ENCODE measurements around the gene RAB7A. TPM values are rescaled to one million over a fixed set of nuclear protein-coding genes. Genes with fewer than 3 reads are reported as not detected.
"Not testable (repeated sequence)": the region's sequence is repeated elsewhere in the genome, so short reads cannot be mapped to it uniquely, and the experiment has no call there.

RAB7A gene
- total and polyA plus RNA-seq, 2 of the 8 experiments (the other 6 are each of a cell fraction or from before 2014, with no cell fraction given) = 179 to 195 TPM

GRCh38 chr3:128830762-128831161 is 104.8 kb downstream of the RAB7A start:
- H3K14ac ChIP-seq (ENCODE audit: insufficient read length); H4K8ac ChIP-seq (ENCODE audit: extremely low read depth, insufficient read depth, low read length); H3K23ac ChIP-seq (ENCODE audit: insufficient read length); DNase-seq (ENCODE audit: low read depth in 1 of 2, low spot score in 2 of 2); H4K91ac ChIP-seq (replicated peaks; ENCODE audit: insufficient read length, low read length); H2BK120ac ChIP-seq (replicated peaks; ENCODE audit: low read depth, low read length); H3K4me2 ChIP-seq (ENCODE audit: insufficient read depth in 1 of 2, low read depth in 2 of 2, low read length in 2 of 2); H3K4ac ChIP-seq (replicated peaks; ENCODE audit: insufficient read length, low read depth, low read length); H3K4me3 ChIP-seq (ENCODE audit: extremely low read depth in 1 of 4, insufficient read depth in 2 of 4, low read depth in 3 of 4, low read length in 4 of 4); H3K9ac ChIP-seq (replicated peaks in 1 of 4; ENCODE audit: extremely low read depth in 1 of 4, low read depth in 3 of 4, low read length in 3 of 4); H3K9me3 ChIP-seq (ENCODE audit: insufficient read depth in 2 of 2, low read depth in 1 of 2, low read length in 1 of 2); H3K27ac ChIP-seq (ENCODE audit: low read depth, low read length); H3K79me2 ChIP-seq (ENCODE audit: control insufficient read depth in 1 of 2, insufficient read depth in 2 of 2, low read length in 2 of 2); H2AK5ac ChIP-seq (ENCODE audit: low read depth, low read length); FAIRE-seq; H3K36me3 ChIP-seq (ENCODE audit: control insufficient read depth in 2 of 4, insufficient read depth in 4 of 4, low read length in 3 of 4); H4K5ac ChIP-seq (ENCODE audit: insufficient read length, low read depth, low read length); H2AFZ ChIP-seq (ENCODE audit: low read length); H2BK12ac ChIP-seq (ENCODE audit: low read depth, low read length); H2BK5ac ChIP-seq (ENCODE audit: low read depth, low read length); H3K23me2 ChIP-seq (ENCODE audit: low read depth, low read length); H4K20me1 ChIP-seq (replicated peaks in 1 of 2; ENCODE audit: control insufficient read depth in 1 of 2, insufficient read depth in 2 of 2, low read length in 2 of 2); POLR2A ChIA-PET (ENCODE audit: partially characterized antibody); H2BK15ac ChIP-seq (ENCODE audit: low read length); H3K18ac ChIP-seq (ENCODE audit: extremely low read depth, low read length); H3K79me1 ChIP-seq (ENCODE audit: low read depth, low read length); H3K4me1 ChIP-seq (replicated peaks in 1 of 4; ENCODE audit: control insufficient read depth in 3 of 4, insufficient read depth in 4 of 4, low read length in 3 of 4); H3K27me3 ChIP-seq (replicated peaks in 1 of 4; ENCODE audit: control insufficient read depth in 3 of 4, extremely low read depth in 1 of 4, insufficient read depth in 3 of 4, low read length in 3 of 4); H3K56ac ChIP-seq (replicated peaks; ENCODE audit: insufficient read length, low read depth, low read length); H2BK20ac ChIP-seq (ENCODE audit: low read length): not testable (repeated sequence)
- CTCF ChIA-PET (ENCODE audit: partially characterized antibody) = interaction anchor here (0.6 kb wide), 1 partner anchor 15 kb away, joined by 3 read pairs; no protein-coding TSS in a partner anchor
- 90% methylated on average over 5 of the region's 5 CpGs; no CpG with 5 or more reads in 1 of the 2 experiments for WGBS, 2 experiments (ENCODE audit: extremely low coverage in 1 of 2, insufficient coverage in 1 of 2, insufficient read length in 1 of 2, insufficient replicate concordance in 2 of 2, low coverage in 1 of 2, low lambda C conversion rate in 2 of 2, missing lambda C conversion rate in 1 of 2)

- POLR2A ChIA-PET (ENCODE audit: partially characterized antibody) = interaction anchor here (1.0 kb wide), 1 partner anchor 11 kb away, joined by 3 read pairs; no protein-coding TSS in a partner anchor
- H3K27ac ChIP-seq (ENCODE audit: low read depth, low read length); H4K8ac ChIP-seq (ENCODE audit: extremely low read depth, insufficient read depth, low read length); H4K20me1 ChIP-seq (replicated peaks in 1 of 2; ENCODE audit: control insufficient read depth in 1 of 2, insufficient read depth in 2 of 2, low read length in 2 of 2); H3K4ac ChIP-seq (replicated peaks; ENCODE audit: insufficient read length, low read depth, low read length); H3K9ac ChIP-seq (replicated peaks in 1 of 4; ENCODE audit: extremely low read depth in 1 of 4, low read depth in 3 of 4, low read length in 3 of 4); H2BK15ac ChIP-seq (ENCODE audit: low read length); FAIRE-seq; H3K4me1 ChIP-seq (replicated peaks in 1 of 4; ENCODE audit: control insufficient read depth in 3 of 4, insufficient read depth in 4 of 4, low read length in 3 of 4); H2BK120ac ChIP-seq (replicated peaks; ENCODE audit: low read depth, low read length); H3K23ac ChIP-seq (ENCODE audit: insufficient read length); H3K56ac ChIP-seq (replicated peaks; ENCODE audit: insufficient read length, low read depth, low read length); H3K18ac ChIP-seq (ENCODE audit: extremely low read depth, low read length); H2BK12ac ChIP-seq (ENCODE audit: low read depth, low read length); H2BK20ac ChIP-seq (ENCODE audit: low read length); DNase-seq (ENCODE audit: low read depth in 1 of 2, low spot score in 2 of 2); H2AK5ac ChIP-seq (ENCODE audit: low read depth, low read length); H3K36me3 ChIP-seq (ENCODE audit: control insufficient read depth in 2 of 4, insufficient read depth in 4 of 4, low read length in 3 of 4); H3K4me2 ChIP-seq (ENCODE audit: insufficient read depth in 1 of 2, low read depth in 2 of 2, low read length in 2 of 2); H3K9me3 ChIP-seq (ENCODE audit: insufficient read depth in 2 of 2, low read depth in 1 of 2, low read length in 1 of 2); H4K91ac ChIP-seq (replicated peaks; ENCODE audit: insufficient read length, low read length); H3K27me3 ChIP-seq (replicated peaks in 1 of 4; ENCODE audit: control insufficient read depth in 3 of 4, extremely low read depth in 1 of 4, insufficient read depth in 3 of 4, low read length in 3 of 4); H3K14ac ChIP-seq (ENCODE audit: insufficient read length); H2BK5ac ChIP-seq (ENCODE audit: low read depth, low read length); H4K5ac ChIP-seq (ENCODE audit: insufficient read length, low read depth, low read length); H3K79me1 ChIP-seq (ENCODE audit: low read depth, low read length); H3K23me2 ChIP-seq (ENCODE audit: low read depth, low read length); H3K79me2 ChIP-seq (ENCODE audit: control insufficient read depth in 1 of 2, insufficient read depth in 2 of 2, low read length in 2 of 2); H3K4me3 ChIP-seq (ENCODE audit: extremely low read depth in 1 of 4, insufficient read depth in 2 of 4, low read depth in 3 of 4, low read length in 4 of 4); H2AFZ ChIP-seq (ENCODE audit: low read length); CTCF ChIA-PET (ENCODE audit: partially characterized antibody): not testable (repeated sequence)
- 91% methylated on average over 5 of the region's 5 CpGs; no CpG with 5 or more reads in 1 of the 2 experiments for WGBS, 2 experiments (ENCODE audit: extremely low coverage in 1 of 2, insufficient coverage in 1 of 2, insufficient read length in 1 of 2, insufficient replicate concordance in 2 of 2, low coverage in 1 of 2, low lambda C conversion rate in 2 of 2, missing lambda C conversion rate in 1 of 2)
These were observed 107.0 kb downstream of the RAB7A start for GRCh38 chr3:128832979-128833378.

All from H1 (cell line).